HepG2 (cell line): ENCODE results near the gene ACACB. TPM values are rescaled to one million over a fixed set of nuclear protein-coding genes. Genes with fewer than 3 reads are reported as not detected.

ENCODE experiments used
- ATAC-seq: fragments of 200-7000 bp; cut with Tn5 transposase; 3 replicates; pipeline ENCODE4 v1.9.1; 2020; ENCODE audit warnings: mild to moderate bottlenecking, moderate library complexity
- BruUV-seq: library from RNA; stranded (reverse); fragments of 400-500 nt; replicated peaks from 2 replicates; lab custom pipeline; 2021; lab: Mats Ljungman, UMichigan
- CTCF ChIA-PET: fragments of 300-600 bp; formaldehyde crosslinking; extraction: SDS; loops from one replicate; lab custom pipeline; 2021; ENCODE audit warnings: low total read pairs, inconsistent platforms, low intra/inter-chr PET ratio; lab: Yijun Ruan, JAX
- POLR2A ChIA-PET: fragments of 350-600 bp; sonication (Branson Sonifier 250); formaldehyde crosslinking; loops from one replicate; lab custom pipeline; 2020; ENCODE audit warnings: antibody characterized with exemption, inconsistent platforms; lab: Yijun Ruan, JAX
- DNase-seq: peaks from one replicate; pipeline ENCODE4 v3.0.0-alpha.2; 2015; ENCODE audit warnings: low spot score
- FAIRE-seq: peaks from 3 replicates; lab custom pipeline; 2011; peaks lifted over from hg19 to GRCh38; lab: Jason Lieb, UNC
- H2AFZ ChIP-seq: one replicate; pipeline ENCODE4 v1.6.1; 2011; ENCODE audit warnings: low read length, inconsistent platforms
- H3K27ac ChIP-seq: fragments of 300-600 bp; 3 replicates; pipeline ENCODE4 v1.8.0; 2011; ENCODE audit warnings: mixed run types, mild to moderate bottlenecking, mixed read lengths, low read length, inconsistent platforms; ENCODE audit not compliant: insufficient read depth; ENCODE audit errors: extremely low read length
- H3K27me3 ChIP-seq, 2 experiments: fragments of 200-600 bp in 1 of 2; 2 replicates in 1 of 2; 3 replicates in 1 of 2; pipeline versions ENCODE4 v1.6.0 to v1.8.0; 2011; ENCODE audit warnings: low read length in 2 of 2, mild to moderate bottlenecking in 2 of 2, moderate library complexity in 2 of 2, inconsistent platforms in 1 of 2; ENCODE audit not compliant: insufficient read depth in 2 of 2, control insufficient read depth in 1 of 2
- H3K36me3 ChIP-seq, 2 experiments: fragments of 200-600 bp in 1 of 2; replicated peaks in 1 of 2; 2 replicates in 1 of 2; 3 replicates in 1 of 2; pipeline versions ENCODE4 v1.5.1 to v1.8.0; 2011; ENCODE audit warnings: low read length in 2 of 2, inconsistent platforms in 1 of 2; ENCODE audit not compliant: insufficient read depth in 2 of 2, control insufficient read depth in 1 of 2
- H3K4me1 ChIP-seq: 2 replicates; pipeline ENCODE4 v1.5.1; 2012; ENCODE audit warnings: low read length, inconsistent platforms; ENCODE audit not compliant: insufficient read depth
- H3K4me2 ChIP-seq: 2 replicates; pipeline ENCODE4 v1.6.0; 2011; ENCODE audit warnings: low read depth, low read length, inconsistent platforms
- H3K4me3 ChIP-seq, 3 experiments: fragments of 200-600 bp in 1 of 3; sonication (generic), shearing (Covaris generic) in 1 of 3; replicated peaks in 1 of 3; 2 replicates each; pipeline ENCODE4 v1.5.1; 2011 to 2016; ENCODE audit warnings: low read length in 3 of 3, inconsistent platforms in 2 of 3, low read depth in 2 of 3, mild to moderate bottlenecking in 2 of 3, control low read depth in 1 of 3, mixed read lengths in 1 of 3; ENCODE audit not compliant: insufficient read depth in 1 of 3
- H3K79me2 ChIP-seq: one replicate; pipeline ENCODE4 v1.6.1; 2011; ENCODE audit warnings: low read length, inconsistent platforms; ENCODE audit not compliant: insufficient read depth
- H3K9ac ChIP-seq: 2 replicates; pipeline ENCODE4 v1.6.0; 2011; ENCODE audit warnings: mild to moderate bottlenecking, low read depth, low read length, inconsistent platforms; ENCODE audit not compliant: insufficient read depth
- H3K9me3 ChIP-seq: 2 replicates; pipeline ENCODE4 v1.5.1; 2012; ENCODE audit warnings: mild to moderate bottlenecking, low read length
- H4K20me1 ChIP-seq: 2 replicates; pipeline ENCODE4 v1.6.0; 2011; ENCODE audit warnings: inconsistent platforms, mild to moderate bottlenecking, low read length, moderate library complexity; ENCODE audit not compliant: insufficient read depth
- BRF2 ChIP-seq: sonication (generic); formaldehyde crosslinking; IDR thresholded peaks from 2 replicates; pipeline ENCODE4 v1.8.1; 2022; ENCODE audit warnings: mild to moderate bottlenecking, missing genetic modification reagents
- ESRRA ChIP-seq: sonication (generic); formaldehyde crosslinking; IDR thresholded peaks from 2 replicates; pipeline ENCODE4 v1.5.1; 2020; ENCODE audit warnings: mild to moderate bottlenecking, low read depth, missing genetic modification reagents
- FOSL1 ChIP-seq: sonication (generic); formaldehyde crosslinking; IDR thresholded peaks from 2 replicates; pipeline ENCODE4 v1.9.0; 2021; ENCODE audit warnings: missing genetic modification reagents, borderline replicate concordance
- GTF2F1 ChIP-seq: fragments of 150-350 bp; IDR thresholded peaks from 2 replicates; pipeline ENCODE4 v1.6.1; 2014; ENCODE audit warnings: low read length
- HMG20B ChIP-seq: conservative IDR thresholded peaks from 2 replicates; pipeline ENCODE4 v1.6.1; 2016; ENCODE audit warnings: missing genetic modification reagents, missing compliant biosample characterization
- PAXIP1 ChIP-seq: sonication (generic); formaldehyde crosslinking; conservative IDR thresholded peaks from 2 replicates; pipeline ENCODE4 v1.4.0; 2020; ENCODE audit warnings: mild to moderate bottlenecking, missing genetic modification reagents, moderate library complexity
- PBX2 ChIP-seq: IDR thresholded peaks from 2 replicates; pipeline ENCODE4 v1.6.1; 2016; ENCODE audit warnings: control low read depth
- PCBP2 ChIP-seq: fragments of 200-400 bp; formaldehyde crosslinking; optimal IDR thresholded peaks from 2 replicates; pipeline ENCODE3; 2018; ENCODE audit warnings: low read length, low read depth; ENCODE audit not compliant: poor library complexity, severe bottlenecking
- RBM39 ChIP-seq: fragments of 200-400 bp; formaldehyde crosslinking; IDR thresholded peaks from one replicate; pipeline ENCODE4 v1.6.1; 2018; ENCODE audit warnings: antibody characterized with exemption, mild to moderate bottlenecking, low read depth, low read length; ENCODE audit not compliant: poor library complexity, severe bottlenecking
- REXO4 ChIP-seq: sonication (generic); formaldehyde crosslinking; IDR thresholded peaks from 2 replicates; pipeline ENCODE4 v1.8.0; 2022; ENCODE audit warnings: missing genetic modification reagents, mild to moderate bottlenecking, borderline replicate concordance
- XBP1 ChIP-seq: sonication (generic); formaldehyde crosslinking; IDR thresholded peaks from 2 replicates; pipeline ENCODE4 v1.5.0; 2020; ENCODE audit warnings: missing genetic modification reagents
- YY1 ChIP-seq: IDR thresholded peaks from 2 replicates; pipeline ENCODE4 v1.6.1; 2011; ENCODE audit warnings: low read length, low read depth, moderate library complexity, mild to moderate bottlenecking; ENCODE audit not compliant: insufficient read depth, insufficient replicate concordance
- ZBTB26 ChIP-seq: IDR thresholded peaks from 2 replicates; pipeline ENCODE4 v1.6.1; 2016; ENCODE audit warnings: missing compliant biosample characterization, missing genetic modification reagents, borderline replicate concordance
- ZFX ChIP-seq: sonication (generic); formaldehyde crosslinking; IDR thresholded peaks from 2 replicates; pipeline ENCODE4 v1.4.0; 2020; ENCODE audit warnings: mild to moderate bottlenecking, low read depth, missing genetic modification reagents, moderate library complexity
- ZNF180 ChIP-seq: sonication (generic); formaldehyde crosslinking; IDR thresholded peaks from 2 replicates; pipeline ENCODE4 v1.4.0; 2020; ENCODE audit warnings: low read depth, missing genetic modification reagents, borderline replicate concordance
- ZNF747 ChIP-seq: sonication (generic); formaldehyde crosslinking; IDR thresholded peaks from 2 replicates; pipeline ENCODE4 v1.8.1; 2023; ENCODE audit warnings: missing genetic modification reagents, mild to moderate bottlenecking, borderline replicate concordance
- ZSCAN20 ChIP-seq: sonication (generic); formaldehyde crosslinking; IDR thresholded peaks from 2 replicates; pipeline ENCODE4 v1.4.0; 2020; ENCODE audit warnings: missing genetic modification reagents, mild to moderate bottlenecking, borderline replicate concordance
- ZSCAN22 ChIP-seq: sonication (generic); formaldehyde crosslinking; IDR thresholded peaks from 2 replicates; pipeline ENCODE4 v1.4.0; 2020; ENCODE audit warnings: mild to moderate bottlenecking, missing genetic modification reagents
- WGBS: methylation state at CpG from one replicate; pipeline ENCODE4 v1.1.6; 2017; ENCODE audit warnings: low lambda C conversion rate; 5-methylcytosine and 5-hydroxymethylcytosine counted together
- in situ Hi-C: cut with HindIII; loops from 2 replicates; pipeline ENCODE4 v1.10.0; 2017; ENCODE audit warnings: low pct_unique_long_range_greater_than_20kb; ENCODE audit not compliant: extremely low pct_ligation_motif_present
- intact Hi-C: fragments of 100-400 bp; cut with micrococcal nuclease; formaldehyde crosslinking; loops from one replicate; pipeline ENCODE4 v1.10.0; 2022; ENCODE audit not compliant: unreplicated experiment
- polyA plus RNA-seq, 8 experiments: library from polyadenylated mRNA; depleted of rRNA in 3 of 8; stranded (reverse) in 7 of 8; unstranded in 1 of 8; fragments of >200 nt; fragmentation: Illumina TruSeq in 4 of 8; extraction: Trizol in 4 of 8; gene quantifications; 2 replicates each; pipeline versions ENCODE4 v1.2.1 to v1.2.3, GENCODE V29; 2011 to 2016; ENCODE audit warnings: low read depth in 4 of 8, missing spikeins in 1 of 8, mixed read lengths in 1 of 8; ENCODE audit not compliant: insufficient read depth in 1 of 8
- total RNA-seq, 5 experiments: library from RNA; depleted of rRNA; stranded (reverse); fragments of >200 nt; fragmentation: Illumina TruSeq; extraction: Trizol; gene quantifications; 2 replicates each; pipeline ENCODE4 v1.2.3, GENCODE V29; 2016; ENCODE audit warnings: low read depth in 1 of 5

The ACACB gene
- total and polyA plus RNA-seq, 2 of the 13 experiments (the other 11 are each of a cell fraction or from before 2014, with no cell fraction given), result 6.2 to 8.6 TPM

GRCh38 chr12:109302358-109302757, 186.0 kb downstream of the ACACB start (continued):
- TF ChIP-seq ZBTB26 (CRISPR knock-in tag) (no peak), HMG20B (CRISPR knock-in tag) (no peak), ZSCAN20 (CRISPR knock-in tag) (no peak), FOSL1 (CRISPR knock-in tag) (no peak), YY1 (no peak), PBX2 (CRISPR knock-in tag) (no peak), REXO4 (no peak), PCBP2 (no peak), RBM39 (no peak)
- TF ChIP-seq, all 625 proteins: peak for 3

- Histone ChIP-seq H3K79me2 (no peaks in the 10 kb centered on the region), H4K20me1 (no peaks in the 10 kb centered on the region), H3K4me2 (no peak overlapping the region), H3K9me3 (no peaks in the 10 kb centered on the region), H3K9ac (no peak overlapping the region), H3K4me3 (no peak overlapping the region), H3K27ac (no peak overlapping the region), H3K27me3 (peaks cover 3 to 17% of the 10 kb centered on the region in 2 experiments; a peak in 3 of 5 replicates), H3K4me1 (peaks cover 25% of the 10 kb centered on the region), H3K36me3 (no peaks in the 10 kb centered on the region), H2AFZ (no peak overlapping the region)
- no peak for ATAC-seq
- intact Hi-C loops (no loop called here), in situ Hi-C loops (no loop called here)
- CTCF ChIA-PET, result no interaction called here
- no TSS peak for BruUV-seq
- no peak for FAIRE-seq
- 56% methylated on average over 4 of the region's 5 CpGs for WGBS
- no peak for DNase-seq
- POLR2A ChIA-PET, result no interaction called here
- TF ChIP-seq ESRRA (CRISPR knock-in tag), result no peak
- no peak for TF ChIP-seq GTF2F1
- no peak for TF ChIP-seq XBP1
- TF ChIP-seq BRF2 (CRISPR knock-in tag), result no peak
- no peak for TF ChIP-seq ZNF180 (CRISPR knock-in tag)
- TF ChIP-seq PAXIP1 (CRISPR knock-in tag), result no peak
- no peak for TF ChIP-seq ZFX (CRISPR knock-in tag)
- no peak for TF ChIP-seq ZNF747 (CRISPR knock-in tag)
- TF ChIP-seq ZSCAN22 (CRISPR knock-in tag), result no peak
These were observed 186.4 kb downstream of the ACACB start for GRCh38 chr12:109302770-109303169.
